WTC11 (cell line): Measurements from ENCODE around the gene SIM1. TPM values are rescaled to one million over a fixed set of nuclear protein-coding genes. Genes with fewer than 3 reads are reported as not detected.

Experiments used
- ATAC-seq: fragments of 200-7000 bp; cut with Tn5 transposase; 2 replicates; pipeline ENCODE4 v1.10.0; 2021; ENCODE audit warnings: mild to moderate bottlenecking, moderate library complexity
- CTCF ChIA-PET: fragments of 300-600 bp; sonication (Branson Sonifier 250); formaldehyde crosslinking; loops from one replicate; lab custom pipeline; 2021; ENCODE audit warnings: antibody characterized with exemption; lab: Charles Lee
- POLR2A ChIA-PET: fragments of 350-600 bp; sonication (Branson Sonifier 250); formaldehyde crosslinking; loops from one replicate; lab custom pipeline; 2021; ENCODE audit warnings: antibody characterized with exemption; lab: Charles Lee
- DNase-seq: peaks from one replicate; pipeline ENCODE4 v3.0.0; 2021; ENCODE audit warnings: low spot score
- H3K27ac Mint-ChIP-seq: 2 replicates; pipeline ENCODE4 v1.8.0; 2021; ENCODE audit warnings: mixed read lengths
- H3K27me3 Mint-ChIP-seq: 2 replicates; pipeline ENCODE4 v1.8.0; 2021; ENCODE audit warnings: low read depth, mild to moderate bottlenecking, moderate library complexity, mixed read lengths
- H3K36me3 Mint-ChIP-seq: 2 replicates; pipeline ENCODE4 v1.8.0; 2021; ENCODE audit warnings: mixed read lengths
- H3K4me1 Mint-ChIP-seq: 2 replicates; pipeline ENCODE4 v1.8.0; 2022; ENCODE audit warnings: mixed read lengths
- H3K4me3 Mint-ChIP-seq: 2 replicates; pipeline ENCODE4 v1.8.0; 2021; ENCODE audit warnings: mild to moderate bottlenecking, moderate library complexity, mixed read lengths
- H3K9me3 Mint-ChIP-seq: 2 replicates; pipeline ENCODE4 v1.8.0; 2021; ENCODE audit warnings: mixed read lengths
- AR ChIP-seq: fragments of 250-450 bp; sonication (Bioruptor Pico); IDR thresholded peaks from 2 replicates; pipeline ENCODE4 v1.9.0; 2021; ENCODE audit warnings: mild to moderate bottlenecking
- CTCF ChIP-seq: fragments of 200-600 bp; IDR thresholded peaks from 2 replicates; pipeline ENCODE4 v1.8.0; 2022; ENCODE audit warnings: antibody characterized with exemption
- KAT7 ChIP-seq: sonication (generic); formaldehyde crosslinking; IDR thresholded peaks from 2 replicates; pipeline ENCODE4 v1.8.1; 2023; ENCODE audit warnings: missing genetic modification reagents, mild to moderate bottlenecking, borderline replicate concordance
- MAX ChIP-seq: sonication (generic); formaldehyde crosslinking; IDR thresholded peaks from 2 replicates; pipeline ENCODE4 v1.8.0; 2022; ENCODE audit warnings: mild to moderate bottlenecking, missing genetic modification reagents
- NFATC4 ChIP-seq: fragments of 250-450 bp; sonication (Bioruptor Pico); IDR thresholded peaks from 2 replicates; pipeline ENCODE4 v1.9.0; 2021; ENCODE audit warnings: mild to moderate bottlenecking
- NFE2L1 ChIP-seq: sonication (generic); formaldehyde crosslinking; IDR thresholded peaks from 2 replicates; pipeline ENCODE4 v1.8.1; 2023; ENCODE audit warnings: missing genetic modification reagents
- NR2C2 ChIP-seq: sonication (generic); formaldehyde crosslinking; IDR thresholded peaks from 2 replicates; pipeline ENCODE4 v1.8.0; 2022; ENCODE audit warnings: mild to moderate bottlenecking, missing genetic modification reagents
- RELA ChIP-seq: sonication (generic); formaldehyde crosslinking; IDR thresholded peaks from 2 replicates; pipeline ENCODE4 v1.8.1; 2022; ENCODE audit warnings: missing genetic modification reagents, mild to moderate bottlenecking, borderline replicate concordance
- RORB ChIP-seq: fragments of 250-450 bp; sonication (Bioruptor Pico); IDR thresholded peaks from 2 replicates; pipeline ENCODE4 v1.9.0; 2021; ENCODE audit warnings: mild to moderate bottlenecking
- ZNF281 ChIP-seq: sonication (generic); formaldehyde crosslinking; IDR thresholded peaks from 2 replicates; pipeline ENCODE4 v1.8.0; 2023; ENCODE audit warnings: mild to moderate bottlenecking, missing genetic modification reagents
- ZNF423 ChIP-seq: fragments of 250-450 bp; sonication (Bioruptor Pico); IDR thresholded peaks from 2 replicates; pipeline ENCODE4 v2.1.2; 2022; ENCODE audit warnings: mild to moderate bottlenecking, moderate library complexity
- total RNA-seq: library from RNA; stranded (reverse); gene quantifications from 3 replicates; pipeline ENCODE4 v1.2.3, GENCODE V29; 2021
- TF ChIP-seq, protein P1 (sequence below): fragments of 250-450 bp; sonication (Bioruptor Pico); conservative IDR thresholded peaks from 2 replicates; pipeline ENCODE4 v1.9.0; 2021; ENCODE audit warnings: mild to moderate bottlenecking
- TF ChIP-seq, protein P2 (sequence below): sonication (generic); formaldehyde crosslinking; conservative IDR thresholded peaks from 2 replicates; pipeline ENCODE4 v1.8.1; 2023; ENCODE audit warnings: mild to moderate bottlenecking, low read depth, missing genetic modification reagents, moderate library complexity

The SIM1 gene
- total RNA-seq, 1 experiment from 2014 or later, result 0.09 TPM

GRCh38 chr6:100447081-100447899 lies 17.4 kb downstream of the SIM1 start:
- ATAC-seq (peak; percentile 41), DNase-seq (no peak)
- Mint-ChIP-seq H3K4me1 (peaks cover 14% of the 10 kb centered on the region), H3K36me3 (no peaks in the 10 kb centered on the region), H3K9me3 (no peaks in the 10 kb centered on the region), H3K27me3 (peaks cover 10% of the 10 kb centered on the region), H3K27ac (no peak overlapping the region), H3K4me3 (peak overlapping the region; percentile 25)
- POLR2A ChIA-PET, result no interaction called here
- CTCF ChIA-PET, result interaction anchor here (1.1 to 1.3 kb wide), 2 partner anchors 13 kb away, joined by 6 to 7 read pairs; no protein-coding TSS in a partner anchor
- no peak for TF ChIP-seq KAT7
- TF ChIP-seq NR2C2 (CRISPR knock-in tag), result no peak
- TF ChIP-seq, protein P1, sequence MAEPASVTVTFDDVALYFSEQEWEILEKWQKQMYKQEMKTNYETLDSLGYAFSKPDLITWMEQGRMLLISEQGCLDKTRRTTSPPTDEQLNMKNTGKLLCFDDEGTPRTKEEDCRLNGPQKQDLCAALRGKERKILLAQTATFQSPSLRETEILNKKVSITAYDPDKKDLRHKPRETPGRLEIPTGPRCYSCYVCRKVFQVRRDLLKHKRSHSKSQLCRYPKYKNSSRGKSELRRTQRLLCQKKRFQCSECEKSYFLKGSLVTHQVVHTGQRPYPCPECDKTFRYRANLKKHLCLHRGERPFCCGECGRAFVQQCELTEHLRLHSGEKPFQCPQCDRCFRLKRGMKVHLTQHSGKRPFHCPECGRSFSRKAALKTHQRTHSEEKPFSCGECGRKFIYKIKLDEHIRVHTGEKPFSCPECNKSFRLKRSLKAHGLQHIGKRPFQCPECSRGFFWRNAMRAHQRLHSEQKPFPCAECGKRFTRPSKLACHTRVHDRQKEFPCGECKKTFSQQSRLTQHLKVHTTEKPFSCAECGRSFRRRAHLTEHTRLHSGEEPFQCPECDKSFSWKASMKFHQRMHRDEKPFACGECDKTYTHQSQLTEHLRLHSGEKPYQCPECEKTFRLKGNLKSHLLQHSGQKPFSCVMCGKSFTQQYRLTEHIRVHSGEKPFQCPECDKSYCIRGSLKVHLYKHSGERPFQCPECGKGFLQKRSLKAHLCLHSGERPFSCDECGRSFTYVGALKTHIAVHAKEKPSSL (CRISPR knock-in tag), result no peak
- TF ChIP-seq NFE2L1 (CRISPR knock-in tag), result no peak
- no peak for TF ChIP-seq RORB (CRISPR knock-in tag)
- no peak for TF ChIP-seq NFATC4
- TF ChIP-seq, all 79 proteins: peak for 0

GRCh38 chr6:100446115-100447080 lies 18.3 kb downstream of the SIM1 start:
- peaks cover 14% of the 10 kb centered on the region for H3K4me1 Mint-ChIP-seq
- DNase-seq, result no peak
- TF ChIP-seq RELA (no peak), ZNF281 (CRISPR knock-in tag) (no peak), MAX (no peak), ZNF423 (no peak), AR (no peak), CTCF (no peak)
- TF ChIP-seq, protein P2, sequence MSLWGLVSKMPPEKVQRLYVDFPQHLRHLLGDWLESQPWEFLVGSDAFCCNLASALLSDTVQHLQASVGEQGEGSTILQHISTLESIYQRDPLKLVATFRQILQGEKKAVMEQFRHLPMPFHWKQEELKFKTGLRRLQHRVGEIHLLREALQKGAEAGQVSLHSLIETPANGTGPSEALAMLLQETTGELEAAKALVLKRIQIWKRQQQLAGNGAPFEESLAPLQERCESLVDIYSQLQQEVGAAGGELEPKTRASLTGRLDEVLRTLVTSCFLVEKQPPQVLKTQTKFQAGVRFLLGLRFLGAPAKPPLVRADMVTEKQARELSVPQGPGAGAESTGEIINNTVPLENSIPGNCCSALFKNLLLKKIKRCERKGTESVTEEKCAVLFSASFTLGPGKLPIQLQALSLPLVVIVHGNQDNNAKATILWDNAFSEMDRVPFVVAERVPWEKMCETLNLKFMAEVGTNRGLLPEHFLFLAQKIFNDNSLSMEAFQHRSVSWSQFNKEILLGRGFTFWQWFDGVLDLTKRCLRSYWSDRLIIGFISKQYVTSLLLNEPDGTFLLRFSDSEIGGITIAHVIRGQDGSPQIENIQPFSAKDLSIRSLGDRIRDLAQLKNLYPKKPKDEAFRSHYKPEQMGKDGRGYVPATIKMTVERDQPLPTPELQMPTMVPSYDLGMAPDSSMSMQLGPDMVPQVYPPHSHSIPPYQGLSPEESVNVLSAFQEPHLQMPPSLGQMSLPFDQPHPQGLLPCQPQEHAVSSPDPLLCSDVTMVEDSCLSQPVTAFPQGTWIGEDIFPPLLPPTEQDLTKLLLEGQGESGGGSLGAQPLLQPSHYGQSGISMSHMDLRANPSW (CRISPR knock-in tag), result no peak
- peaks cover 10% of the 10 kb centered on the region for H3K27me3 Mint-ChIP-seq
- H3K27ac Mint-ChIP-seq, result no peak overlapping the region
- ChIA-PET CTCF (interaction anchor here (1.3 kb wide), 1 partner anchor 14 kb away, joined by 6 read pairs; no protein-coding TSS in a partner anchor), POLR2A (no interaction called here)
- H3K9me3 Mint-ChIP-seq, result no peaks in the 10 kb centered on the region
- H3K4me3 Mint-ChIP-seq, result no peak overlapping the region
- peak; percentile 38 for ATAC-seq
- H3K36me3 Mint-ChIP-seq, result no peaks in the 10 kb centered on the region
